ENCODE results near the gene PRMT9. TPM values are rescaled to one million over a fixed set of nuclear protein-coding genes. Genes with fewer than 3 reads are reported as not detected.
A peak's percentile ranks its signal among the peaks of the same experiment; 100 is the strongest.

PRMT9 gene
- total and polyA plus RNA-seq, 2 of the 4 experiments (the other 2 are of a cell fraction) = 5.0 to 14.2 TPM

DNA sequence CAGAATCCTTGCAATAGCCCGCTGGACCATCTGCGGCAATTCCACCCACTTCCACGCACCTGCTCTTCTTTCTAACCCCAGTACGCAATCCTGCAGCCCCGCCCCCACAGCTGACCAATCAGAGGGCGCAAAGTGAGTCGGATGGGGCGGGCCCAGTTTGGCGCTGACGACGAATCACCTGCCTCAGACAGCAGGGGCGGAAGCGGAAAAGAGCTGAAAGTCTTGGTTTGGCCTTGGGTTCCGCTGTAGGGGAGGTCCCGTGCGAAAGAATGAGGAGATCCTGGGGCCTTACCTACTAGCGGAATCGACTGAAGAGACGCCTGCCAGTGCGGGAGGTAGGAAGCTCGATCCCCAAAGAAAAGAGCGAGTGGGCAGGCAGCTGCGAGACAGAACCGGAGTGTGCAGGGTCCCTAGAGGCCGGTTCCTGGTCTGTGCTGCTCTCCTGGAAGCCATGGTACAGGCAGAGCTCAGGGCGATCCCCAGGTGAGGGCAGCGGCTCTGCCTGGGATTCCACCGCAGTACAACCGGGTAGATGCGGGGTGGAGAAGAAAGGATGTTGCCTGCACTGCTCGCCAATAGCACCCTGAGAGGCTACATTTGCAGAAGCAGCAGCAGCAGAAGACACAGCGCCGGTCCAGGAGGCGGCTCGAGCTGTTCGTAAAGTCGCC lies 66.7 kb downstream of the PRMT9 start, which contains the start of gene TMEM184C (continued):
- TF ChIP-seq, protein P1, sequence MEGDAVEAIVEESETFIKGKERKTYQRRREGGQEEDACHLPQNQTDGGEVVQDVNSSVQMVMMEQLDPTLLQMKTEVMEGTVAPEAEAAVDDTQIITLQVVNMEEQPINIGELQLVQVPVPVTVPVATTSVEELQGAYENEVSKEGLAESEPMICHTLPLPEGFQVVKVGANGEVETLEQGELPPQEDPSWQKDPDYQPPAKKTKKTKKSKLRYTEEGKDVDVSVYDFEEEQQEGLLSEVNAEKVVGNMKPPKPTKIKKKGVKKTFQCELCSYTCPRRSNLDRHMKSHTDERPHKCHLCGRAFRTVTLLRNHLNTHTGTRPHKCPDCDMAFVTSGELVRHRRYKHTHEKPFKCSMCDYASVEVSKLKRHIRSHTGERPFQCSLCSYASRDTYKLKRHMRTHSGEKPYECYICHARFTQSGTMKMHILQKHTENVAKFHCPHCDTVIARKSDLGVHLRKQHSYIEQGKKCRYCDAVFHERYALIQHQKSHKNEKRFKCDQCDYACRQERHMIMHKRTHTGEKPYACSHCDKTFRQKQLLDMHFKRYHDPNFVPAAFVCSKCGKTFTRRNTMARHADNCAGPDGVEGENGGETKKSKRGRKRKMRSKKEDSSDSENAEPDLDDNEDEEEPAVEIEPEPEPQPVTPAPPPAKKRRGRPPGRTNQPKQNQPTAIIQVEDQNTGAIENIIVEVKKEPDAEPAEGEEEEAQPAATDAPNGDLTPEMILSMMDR (conservative IDR thresholded peaks at IDR 0.05; ENCODE audit: low read depth, low read length) = no peak
- TF ChIP-seq CHD1 (IDR thresholded peaks at IDR 0.05; ENCODE audit: low read depth, low read length) (no peak), POLR2A (IDR thresholded peaks at IDR 0.05; ENCODE audit: low read depth, low read length) (peak; percentile 75), MXI1 (IDR thresholded peaks at IDR 0.05; ENCODE audit: borderline replicate concordance, low read depth, low read length) (no peak), MAZ (IDR thresholded peaks at IDR 0.05; ENCODE audit: borderline replicate concordance, low read depth, low read length) (peak; percentile 28; the same call in 1 of the 2 replicates)

All from IMR-90 (cell line).